ENCODE results near the gene MLST8.

Gene MLST8

DNA sequence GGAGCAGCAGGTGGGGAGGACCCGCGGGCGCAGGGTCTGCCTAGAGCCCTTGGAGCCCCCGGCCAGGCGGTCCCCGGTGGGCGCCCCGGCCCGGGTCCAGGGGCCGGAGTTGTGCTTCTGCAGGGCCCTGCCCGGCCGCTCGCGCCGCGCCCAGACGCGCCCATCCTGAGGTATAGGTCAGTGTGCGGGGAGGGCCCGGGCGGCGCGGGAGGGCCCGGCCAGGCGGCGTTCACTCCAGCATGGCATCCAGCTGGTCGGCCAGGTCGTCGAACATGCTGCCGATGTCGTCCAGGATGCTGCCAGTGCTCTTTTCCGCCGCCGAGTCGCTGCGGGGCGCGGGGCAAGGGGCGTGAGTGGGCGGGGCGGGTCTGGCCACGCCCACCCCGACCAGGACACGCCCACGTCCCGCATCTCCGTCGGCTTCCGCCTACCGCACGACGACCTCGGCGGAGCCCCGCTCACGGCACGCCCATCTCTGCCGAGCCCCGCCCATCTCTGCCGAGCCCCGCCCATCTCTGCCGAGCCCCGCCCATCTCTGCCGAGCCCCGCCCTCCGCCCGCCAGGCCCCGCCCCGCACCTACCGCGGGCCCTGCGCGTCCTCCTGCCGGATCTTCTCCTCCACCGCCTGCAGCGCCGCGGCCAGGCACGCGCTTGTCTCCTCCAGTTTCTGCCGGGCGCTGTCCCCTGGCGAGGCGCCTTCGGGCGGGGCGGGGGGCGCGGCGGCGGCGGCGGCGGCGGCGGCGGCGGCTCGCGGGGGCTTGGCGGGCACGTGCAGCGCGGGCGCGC lies 26.7 kb upstream of the MLST8 start:
- no peak for TF ChIP-seq POLR2A (IDR thresholded peaks at IDR 0.05; ENCODE audit: low read depth, low read length)
- no peak for FAIRE-seq
- DNase-seq (ENCODE audit: insufficient read length, low spot score): no peak

DNA sequence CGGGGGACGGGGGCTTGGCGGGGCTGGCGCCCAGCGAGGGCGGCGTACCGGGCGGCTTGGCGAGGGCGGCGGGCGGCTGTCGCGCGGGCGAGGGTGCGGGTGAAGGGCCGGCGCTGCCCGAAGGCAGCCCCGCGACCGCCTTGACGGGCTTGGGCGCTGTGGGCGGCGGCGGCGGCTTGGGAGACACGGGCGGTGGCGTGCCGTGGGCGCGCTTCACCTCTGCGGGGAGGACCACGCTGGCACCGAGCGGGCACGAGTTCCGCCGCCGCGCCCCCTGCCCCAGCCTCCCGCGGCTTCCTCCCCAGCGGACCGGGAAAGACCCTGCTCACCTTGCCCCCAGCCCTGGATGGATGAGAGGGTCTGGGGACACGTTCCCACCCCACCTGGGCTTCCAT lies 26.1 kb upstream of the MLST8 start:
- no peak for TF ChIP-seq POLR2A (IDR thresholded peaks at IDR 0.05; ENCODE audit: low read depth, low read length)
- no peak for FAIRE-seq
- DNase-seq (ENCODE audit: insufficient read length, low spot score): no peak

DNA sequence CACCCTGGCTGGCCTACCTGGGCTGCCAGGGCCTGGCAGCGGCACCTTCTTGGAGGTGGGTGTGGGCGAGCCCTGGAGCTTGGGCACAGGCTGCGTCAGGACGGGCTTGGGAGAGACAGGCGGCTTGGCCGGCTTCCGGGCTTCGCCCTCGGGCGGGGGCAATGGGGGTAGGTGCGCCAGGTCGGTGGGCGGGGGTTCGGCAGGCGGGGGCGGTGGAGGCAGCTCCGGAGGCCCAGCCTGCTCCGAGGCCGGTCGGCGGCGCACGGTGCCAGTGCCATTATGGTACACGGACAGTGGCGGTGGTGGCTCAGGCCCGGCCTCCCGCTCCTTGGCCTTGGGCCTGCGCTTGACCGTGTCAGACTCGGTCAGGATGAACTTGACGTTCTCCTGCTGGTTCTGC lies 25.7 kb upstream of the MLST8 start:
- FAIRE-seq: no peak
- DNase-seq (ENCODE audit: insufficient read length, low spot score): no peak

DNA sequence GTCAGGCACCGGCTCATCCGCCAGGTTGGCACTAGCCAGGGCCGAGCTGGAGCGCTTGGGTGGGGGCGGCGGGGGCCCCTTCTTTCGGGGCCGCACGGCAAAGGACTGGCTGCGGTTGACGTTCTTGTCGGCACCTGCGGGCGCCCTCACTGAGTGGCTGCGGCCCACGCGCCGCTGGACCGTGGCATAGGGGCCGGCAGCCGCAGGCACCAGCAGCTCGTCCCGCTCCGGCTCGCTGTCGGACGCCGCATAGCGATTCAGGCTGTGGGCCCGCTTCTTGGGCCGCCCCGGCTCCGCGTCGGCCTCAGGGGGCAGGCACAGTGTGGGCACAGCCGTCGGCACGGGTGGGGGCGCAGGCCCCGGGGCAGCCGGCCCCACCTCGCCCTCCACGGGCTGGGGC lies 24.8 kb upstream of the MLST8 start:
- DNase-seq (ENCODE audit: insufficient read length, low spot score): no peak
- TF ChIP-seq POLR2A (IDR thresholded peaks at IDR 0.05; ENCODE audit: low read depth, low read length): no peak
- no peak for FAIRE-seq

More for the DNA sequence above, 25.7 kb upstream of the MLST8 start:
- TF ChIP-seq POLR2A (IDR thresholded peaks at IDR 0.05; ENCODE audit: low read depth, low read length): no peak

DNA sequence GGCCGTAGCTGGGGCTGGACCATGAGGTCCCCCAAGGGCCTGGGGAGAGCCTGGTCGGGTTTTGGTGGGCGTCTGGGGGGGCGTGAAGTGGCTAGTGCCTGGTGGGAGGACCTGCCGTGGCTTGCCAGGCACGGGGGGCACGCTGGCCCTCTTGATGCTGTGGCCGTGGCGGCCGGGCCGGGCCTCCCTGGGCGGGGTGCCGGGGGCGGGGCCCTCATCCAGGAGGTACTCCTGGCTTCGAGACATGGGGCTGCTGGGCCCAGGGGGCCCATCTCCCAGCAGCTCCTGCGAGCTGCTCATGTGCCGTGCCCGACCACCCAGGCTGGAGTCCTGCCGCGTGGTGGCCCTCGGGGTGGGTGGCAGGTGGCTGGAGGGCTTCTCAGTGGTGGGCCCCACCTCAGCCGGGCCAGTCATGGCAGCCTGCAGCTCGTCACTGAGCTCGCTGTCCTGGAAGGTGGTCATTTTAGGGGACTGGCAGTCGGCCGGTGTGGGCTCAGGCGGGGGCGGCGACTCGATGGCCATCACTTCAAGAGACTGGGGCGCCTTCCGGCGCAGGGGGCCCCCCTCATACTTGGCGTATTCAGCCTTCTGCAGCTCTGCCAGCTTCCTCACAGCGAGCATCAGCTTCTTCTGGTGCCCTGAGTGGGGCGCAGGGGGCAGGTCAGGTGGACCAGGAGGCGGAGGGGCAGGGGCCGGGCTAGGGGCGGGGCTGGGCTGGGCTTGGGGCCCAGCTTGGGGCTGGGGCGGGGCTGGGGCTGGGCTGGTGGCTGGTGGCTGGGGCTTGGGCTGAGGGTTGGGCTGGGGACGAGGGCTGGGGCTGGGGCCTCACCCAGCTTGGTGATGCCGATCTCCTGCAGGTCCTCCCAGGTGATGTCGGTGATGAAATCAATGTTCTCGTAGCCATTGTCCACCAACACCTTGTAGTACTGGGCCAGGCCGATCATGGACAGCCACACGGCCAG lies 24.0 kb upstream of the MLST8 start:
- DNase-seq (ENCODE audit: insufficient read length, low spot score) (no peak), FAIRE-seq (no peak)
- no peak for TF ChIP-seq POLR2A (IDR thresholded peaks at IDR 0.05; ENCODE audit: low read depth, low read length)

DNA sequence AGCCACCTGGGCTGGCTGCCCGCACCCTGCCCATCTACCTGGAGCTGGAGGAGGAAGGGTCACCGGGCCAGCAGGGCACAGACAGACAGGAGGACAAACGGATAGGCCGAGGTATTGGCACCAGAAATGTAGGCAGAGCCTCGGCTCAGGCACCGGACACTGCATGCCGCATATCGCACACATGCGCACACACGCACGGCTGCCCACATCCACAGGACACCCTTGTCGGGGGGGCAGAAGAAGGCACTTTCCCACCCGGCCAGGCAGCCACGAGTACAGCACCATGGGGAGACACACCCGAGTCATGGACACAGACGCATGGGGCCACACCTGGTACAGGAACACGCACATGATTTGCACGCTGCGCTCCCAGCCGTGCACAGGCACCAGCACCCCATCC lies 23.3 kb upstream of the MLST8 start:
- TF ChIP-seq POLR2A (IDR thresholded peaks at IDR 0.05; ENCODE audit: low read depth, low read length): no peak
- DNase-seq (ENCODE audit: insufficient read length, low spot score): no peak
- no peak for FAIRE-seq

DNA sequence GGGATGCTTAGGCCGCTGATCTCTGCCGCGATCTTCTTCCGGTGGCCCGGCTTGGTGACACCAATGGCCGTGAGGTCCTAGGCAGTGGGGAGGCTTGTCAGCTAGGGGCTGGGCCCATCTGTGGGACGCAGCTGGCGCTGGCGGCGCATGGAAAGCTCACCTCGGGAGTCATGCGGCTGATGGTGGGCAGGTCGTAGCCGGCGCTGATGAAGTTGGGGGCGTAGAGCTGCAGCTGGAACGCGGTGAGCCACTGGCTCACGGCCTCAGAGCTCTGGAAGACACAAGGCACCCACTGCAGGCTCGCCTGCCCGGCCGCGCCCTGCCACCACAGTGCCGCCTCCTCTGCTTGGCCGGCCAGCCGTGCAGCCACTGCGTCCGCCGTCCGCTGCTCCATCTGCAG lies 21.6 kb upstream of the MLST8 start:
- DNase-seq (ENCODE audit: insufficient read length, low spot score): no peak
- TF ChIP-seq POLR2A (IDR thresholded peaks at IDR 0.05; ENCODE audit: low read depth, low read length): no peak
- FAIRE-seq: no peak

DNA sequence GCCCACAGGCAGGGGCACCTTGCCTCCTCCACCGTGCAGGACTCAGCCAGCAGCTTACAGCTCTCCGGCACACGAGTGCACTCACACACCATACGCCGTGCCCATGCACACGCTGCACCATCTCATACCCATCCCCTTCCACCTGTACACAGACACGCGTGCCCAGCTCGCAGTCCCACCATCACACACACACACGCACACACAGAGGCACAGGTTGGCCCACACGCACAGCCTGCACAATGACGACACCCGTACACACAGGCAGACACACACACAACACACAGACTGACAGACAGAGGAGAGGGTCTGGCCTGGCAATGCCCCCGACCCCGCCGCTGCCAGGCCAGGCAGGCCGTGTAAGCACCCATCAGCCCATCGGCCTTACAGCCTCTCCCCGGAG lies 20.9 kb upstream of the MLST8 start:
- no peak for TF ChIP-seq POLR2A (IDR thresholded peaks at IDR 0.05; ENCODE audit: low read depth, low read length)
- FAIRE-seq: no peak
- DNase-seq (ENCODE audit: insufficient read length, low spot score): no peak

DNA sequence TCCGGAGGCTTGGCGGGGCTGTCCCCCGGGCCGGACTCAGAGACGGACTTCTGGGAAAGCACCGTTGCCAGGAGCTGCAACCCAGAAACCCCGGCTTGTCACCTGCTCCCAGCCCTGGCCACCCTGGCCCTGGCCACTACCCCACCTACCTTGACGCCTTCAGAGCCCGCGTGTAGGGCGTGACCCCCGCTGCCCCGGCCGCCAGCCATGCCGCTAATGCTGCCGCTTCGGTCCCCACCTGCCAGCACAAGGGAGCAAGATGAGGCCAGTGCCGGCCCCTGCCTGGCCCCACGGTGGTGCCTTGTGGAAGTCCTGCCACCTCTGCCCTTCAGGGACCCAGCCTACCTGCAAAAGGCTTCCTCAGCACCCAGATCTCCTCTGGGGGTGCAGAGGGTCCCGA lies 20.3 kb upstream of the MLST8 start:
- FAIRE-seq (no peak), DNase-seq (ENCODE audit: insufficient read length, low spot score) (no peak)
- TF ChIP-seq POLR2A (IDR thresholded peaks at IDR 0.05; ENCODE audit: low read depth, low read length): no peak

DNA sequence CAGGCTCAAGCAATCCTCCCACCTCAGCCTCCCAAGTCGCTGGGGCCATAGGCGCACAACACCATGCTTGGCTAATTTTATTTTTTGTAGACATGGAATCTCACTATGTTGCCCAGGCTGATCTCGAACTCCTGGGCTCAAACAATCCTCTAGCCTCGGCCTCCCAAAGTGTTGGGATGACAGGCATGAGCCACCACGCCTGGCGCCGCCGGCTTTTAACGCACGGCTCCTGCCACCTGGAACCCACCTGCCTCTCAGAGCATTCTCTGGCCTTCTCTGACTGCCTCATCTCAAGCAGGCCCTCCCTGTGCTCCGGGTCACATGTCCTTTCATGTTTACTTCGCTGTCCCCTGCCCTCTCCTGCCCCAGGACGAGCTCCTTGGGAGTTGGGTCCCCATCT lies 19.2 kb upstream of the MLST8 start:
- no peak for FAIRE-seq
- DNase-seq (ENCODE audit: insufficient read length, low spot score): no peak
- no peak for TF ChIP-seq POLR2A (IDR thresholded peaks at IDR 0.05; ENCODE audit: low read depth, low read length)

DNA sequence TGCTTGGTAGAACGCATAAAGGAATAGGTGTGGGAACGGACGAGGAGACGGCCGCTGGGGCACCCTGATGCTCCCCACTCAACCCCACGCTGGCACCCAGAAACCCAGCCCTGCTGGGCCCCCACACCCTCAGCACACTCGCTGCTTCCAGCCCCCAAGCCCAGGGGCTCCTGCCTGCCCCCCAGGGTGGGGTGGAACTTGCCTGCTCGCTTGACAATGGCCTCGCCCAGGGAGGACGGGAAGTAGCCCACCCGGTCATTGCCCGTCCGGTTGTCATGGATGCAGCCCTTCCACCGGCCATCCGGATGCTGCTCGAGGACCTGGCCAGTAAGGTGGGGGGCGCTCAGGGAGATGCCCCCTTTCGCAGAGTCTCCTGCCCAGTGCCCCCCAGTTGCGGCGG lies 18.7 kb upstream of the MLST8 start:
- FAIRE-seq (no peak), DNase-seq (ENCODE audit: insufficient read length, low spot score) (no peak)
- no peak for TF ChIP-seq POLR2A (IDR thresholded peaks at IDR 0.05; ENCODE audit: low read depth, low read length)

DNA sequence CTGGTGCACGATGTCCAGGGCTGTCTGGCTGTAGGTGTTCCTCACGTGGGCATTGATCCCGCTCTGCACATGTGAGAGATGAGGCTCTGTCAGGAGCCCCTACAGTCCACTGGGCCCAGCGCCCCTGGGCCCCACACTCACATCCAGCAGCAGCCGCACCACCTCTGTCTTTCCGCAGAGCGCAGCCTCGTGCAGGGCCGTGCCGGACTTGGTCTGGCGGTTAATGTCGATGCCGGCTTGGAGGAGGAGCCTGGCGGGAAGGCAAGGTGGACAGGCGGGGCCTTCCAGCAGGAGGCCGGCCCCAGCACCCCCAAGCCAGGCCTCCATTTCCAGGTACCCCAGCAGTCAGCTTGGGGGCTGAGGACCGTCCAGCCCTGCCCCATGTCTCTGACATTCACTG lies 18.0 kb upstream of the MLST8 start:
- DNase-seq (ENCODE audit: insufficient read length, low spot score) (no peak), FAIRE-seq (no peak)
- no peak for TF ChIP-seq POLR2A (IDR thresholded peaks at IDR 0.05; ENCODE audit: low read depth, low read length)

DNA sequence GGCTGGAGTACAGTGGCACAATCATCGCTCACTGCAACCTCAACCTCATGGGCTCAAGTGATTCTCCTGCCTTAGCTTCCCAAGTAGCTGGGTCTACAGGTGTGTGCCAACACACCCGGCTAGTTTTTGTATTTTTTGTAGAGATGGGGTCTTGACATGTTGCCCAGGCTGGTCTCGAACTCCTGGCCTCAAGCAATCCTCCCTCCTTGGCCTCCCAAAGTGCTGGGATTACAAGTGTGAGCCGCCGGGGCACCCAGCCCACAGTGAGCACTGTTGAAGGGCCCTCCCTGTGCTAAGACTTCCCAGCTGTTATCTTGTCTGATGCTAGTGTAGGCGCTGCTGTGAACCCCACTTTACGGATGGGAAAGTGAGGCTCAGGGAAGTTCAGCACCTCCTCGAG lies 16.9 kb upstream of the MLST8 start:
- DNase-seq (ENCODE audit: insufficient read length, low spot score) (no peak), FAIRE-seq (no peak)
- no peak for TF ChIP-seq POLR2A (IDR thresholded peaks at IDR 0.05; ENCODE audit: low read depth, low read length)

DNA sequence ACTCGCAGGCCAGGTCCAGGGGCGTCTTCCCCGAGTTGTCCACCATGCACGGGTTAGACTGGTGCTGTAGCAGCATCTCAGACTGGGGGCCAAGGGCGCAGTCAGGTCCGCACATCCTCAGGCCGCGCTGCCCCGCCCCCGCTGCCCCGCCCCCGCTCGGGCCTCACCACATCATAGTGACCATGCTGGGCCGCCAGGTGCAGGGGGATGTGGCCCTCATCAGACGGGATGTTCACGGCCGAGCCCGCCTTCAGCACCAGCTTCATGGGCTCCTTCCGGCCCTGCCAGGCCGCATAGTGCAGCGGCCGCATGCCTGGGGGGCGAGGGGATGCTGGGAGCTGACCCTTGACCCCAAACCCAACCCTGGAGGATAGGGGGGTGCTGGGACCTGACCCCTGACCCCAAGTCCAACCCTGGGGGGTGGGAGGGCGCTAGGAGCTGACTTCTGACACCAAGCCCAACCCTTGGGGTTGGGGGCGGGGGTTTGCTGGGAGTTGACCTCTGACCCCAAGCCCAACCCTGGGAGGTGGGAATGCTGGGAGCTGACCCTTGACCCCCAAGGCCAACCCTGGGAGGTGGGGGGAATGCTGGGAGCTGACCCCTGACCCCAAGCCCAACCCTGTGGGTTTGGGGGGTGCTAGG lies 15.9 kb upstream of the MLST8 start:
- TF ChIP-seq POLR2A (IDR thresholded peaks at IDR 0.05; ENCODE audit: low read depth, low read length): no peak
- FAIRE-seq: no peak
- no peak for DNase-seq (ENCODE audit: insufficient read length, low spot score)
